HG02588 (cell line): ENCODE data around the gene OBSCN.

Source experiments
- ATAC-seq: cut with Tn5 transposase; IDR thresholded peaks from one replicate; pipeline ENCODE4 v1.9.1; 2021; ENCODE audit warnings: mild to moderate bottlenecking, moderate library complexity; ENCODE audit not compliant: unreplicated experiment

OBSCN gene

GRCh38 chr1:228316589-228317387, 108.9 kb downstream of the OBSCN start:
- no peak for ATAC-seq

GRCh38 chr1:228317411-228317828, 109.6 kb downstream of the OBSCN start:
- ATAC-seq, result no peak

- no peak for ATAC-seq
These were observed 110.3 kb downstream of the OBSCN start for GRCh38 chr1:228317891-228318810.

GRCh38 chr1:228318823-228319241, 111.0 kb downstream of the OBSCN start:
- no peak for ATAC-seq

- ATAC-seq, result no peak
These were observed 111.7 kb downstream of the OBSCN start for GRCh38 chr1:228319352-228320088.

- ATAC-seq, result no peak
These were observed 112.5 kb downstream of the OBSCN start for GRCh38 chr1:228320394-228320793.

GRCh38 chr1:228321435-228321834, 113.6 kb downstream of the OBSCN start:
- no peak for ATAC-seq

- no peak for ATAC-seq
These were observed 114.1 kb downstream of the OBSCN start for GRCh38 chr1:228321895-228322294.

- ATAC-seq, result no peak
These were observed 115.6 kb downstream of the OBSCN start for GRCh38 chr1:228323401-228323800.

GRCh38 chr1:228325267-228325666, 117.4 kb downstream of the OBSCN start:
- ATAC-seq, result no peak

- no peak for ATAC-seq
These were observed 122.0 kb downstream of the OBSCN start for GRCh38 chr1:228329887-228330286.

GRCh38 chr1:228332797-228333738, 125.2 kb downstream of the OBSCN start:
- ATAC-seq, result no peak

- no peak for ATAC-seq
These were observed 125.9 kb downstream of the OBSCN start for GRCh38 chr1:228333739-228334115.

GRCh38 chr1:228334226-228334935, 126.5 kb downstream of the OBSCN start:
- no peak for ATAC-seq

- no peak for ATAC-seq
These were observed 127.1 kb downstream of the OBSCN start for GRCh38 chr1:228334954-228335353.

GRCh38 chr1:228335406-228336307, 127.8 kb downstream of the OBSCN start:
- no peak for ATAC-seq

GRCh38 chr1:228336308-228337030, 128.6 kb downstream of the OBSCN start:
- no peak for ATAC-seq
